Measurements from ENCODE around the gene ZNF319. TPM values are rescaled to one million over a fixed set of nuclear protein-coding genes. Genes with fewer than 3 reads are reported as not detected.

Gene ZNF319
- total and polyA plus RNA-seq, 2 of the 13 experiments (the other 11 are each of a cell fraction or from before 2014, with no cell fraction given), result 2.4 to 3.6 TPM

GRCh38 chr16:57962046-57962445 is 38.4 kb downstream of the ZNF319 start:
- FAIRE-seq (no peak), ATAC-seq (peak; percentile 5; the same call in 1 of the 3 replicates), DNase-seq (ENCODE audit: low spot score) (no peak)
- BruUV-seq (replicated peaks), result no TSS peak
- H3K9ac ChIP-seq (ENCODE audit: insufficient read depth, low read depth, low read length), result no peak overlapping the region
- CTCF ChIA-PET (ENCODE audit: low intra/inter-chr PET ratio, low total read pairs), result no interaction called here
- no peaks in the 10 kb centered on the region for H3K36me3 ChIP-seq (replicated peaks in 1 of 2; ENCODE audit: control insufficient read depth in 1 of 2, insufficient read depth in 2 of 2, low read length in 2 of 2)
- no peaks in the 10 kb centered on the region for H3K79me2 ChIP-seq (ENCODE audit: insufficient read depth, low read length)
- H3K9me3 ChIP-seq (ENCODE audit: low read length), result no peaks in the 10 kb centered on the region
- H2AFZ ChIP-seq (ENCODE audit: low read length), result no peak overlapping the region
- H3K4me1 ChIP-seq (ENCODE audit: insufficient read depth, low read length), result peaks cover 14% of the 10 kb centered on the region
- WGBS (ENCODE audit: low lambda C conversion rate), result 0% methylated on average over 5 of the region's 5 CpGs
- intact Hi-C loops (cut with micrococcal nuclease; ENCODE audit: unreplicated experiment), result no loop called here
- in situ Hi-C loops (cut with HindIII; ENCODE audit: extremely low pct_ligation_motif_present, low pct_unique_long_range_greater_than_20kb), result no loop called here
- no peak overlapping the region for H3K27ac ChIP-seq (ENCODE audit: extremely low read length, insufficient read depth, low read length)
- H3K27me3 ChIP-seq (ENCODE audit: control insufficient read depth in 1 of 2, insufficient read depth in 2 of 2, low read length in 2 of 2), result peaks cover 4 to 54% of the 10 kb centered on the region in 2 experiments; a peak in 3 of 5 replicates
- H3K4me2 ChIP-seq (ENCODE audit: low read depth, low read length), result no peak overlapping the region
- POLR2A ChIA-PET, result no interaction called here
- no peaks in the 10 kb centered on the region for H4K20me1 ChIP-seq (ENCODE audit: insufficient read depth, low read length)
- no peak for TF ChIP-seq ZNF335 (CRISPR knock-in tag; IDR thresholded peaks at IDR 0.05)
- no peak overlapping the region for H3K4me3 ChIP-seq (replicated peaks in 1 of 3; ENCODE audit: insufficient read depth in 1 of 3, low read depth in 2 of 3, low read length in 3 of 3)

- Histone ChIP-seq H2AFZ (ENCODE audit: low read length) (no peak overlapping the region), H3K4me3 (replicated peaks in 1 of 3; ENCODE audit: insufficient read depth in 1 of 3, low read depth in 2 of 3, low read length in 3 of 3) (no peak overlapping the region), H3K9me3 (ENCODE audit: low read length) (no peaks in the 10 kb centered on the region), H3K36me3 (replicated peaks in 1 of 2; ENCODE audit: control insufficient read depth in 1 of 2, insufficient read depth in 2 of 2, low read length in 2 of 2) (no peaks in the 10 kb centered on the region), H3K79me2 (ENCODE audit: insufficient read depth, low read length) (no peaks in the 10 kb centered on the region), H3K9ac (ENCODE audit: insufficient read depth, low read depth, low read length) (no peak overlapping the region), H3K4me1 (ENCODE audit: insufficient read depth, low read length) (peaks cover 19% of the 10 kb centered on the region), H3K4me2 (ENCODE audit: low read depth, low read length) (no peak overlapping the region), H4K20me1 (ENCODE audit: insufficient read depth, low read length) (no peaks in the 10 kb centered on the region), H3K27me3 (ENCODE audit: control insufficient read depth in 1 of 2, insufficient read depth in 2 of 2, low read length in 2 of 2) (peaks cover 4 to 59% of the 10 kb centered on the region in 2 experiments; a peak in 3 of 5 replicates), H3K27ac (ENCODE audit: extremely low read length, insufficient read depth, low read length) (no peak overlapping the region)
- DNase-seq (ENCODE audit: low spot score), result no peak
- FAIRE-seq, result no peak
- intact Hi-C loops (cut with micrococcal nuclease; ENCODE audit: unreplicated experiment) (no loop called here), in situ Hi-C loops (cut with HindIII; ENCODE audit: extremely low pct_ligation_motif_present, low pct_unique_long_range_greater_than_20kb) (no loop called here)
- ATAC-seq, result no peak
- WGBS (ENCODE audit: low lambda C conversion rate), result 3% methylated on average over 2 of the region's 2 CpGs
- BruUV-seq (replicated peaks), result no TSS peak
- ChIA-PET POLR2A (no interaction called here), CTCF (ENCODE audit: low intra/inter-chr PET ratio, low total read pairs) (no interaction called here)
- no peak for TF ChIP-seq MATR3 (CRISPR knock-in tag; IDR thresholded peaks at IDR 0.05)
- peak; percentile 79 for TF ChIP-seq ZNF24 (IDR thresholded peaks at IDR 0.05)
Measured at GRCh38 chr16:57961538-57961937, 38.9 kb downstream of the ZNF319 start.
